K562 (cell line): Measurements from ENCODE around the gene HMG20B. TPM values are rescaled to one million over a fixed set of nuclear protein-coding genes. Genes with fewer than 3 reads are reported as not detected.

Experiments used
- BCOR ChIP-seq: fragments of 450-650 bp; IDR thresholded peaks from 2 replicates; pipeline ENCODE4 v1.6.1; 2016
- CHD1 ChIP-seq: fragments of 200-600 bp; sonication (generic); IDR thresholded peaks from one replicate; pipeline ENCODE4 v1.6.1; 2012; ENCODE audit warnings: mild to moderate bottlenecking, moderate library complexity, low read length, inconsistent platforms
- ELF1 ChIP-seq: fragments of 200-800 bp; sonication (Bioruptor generic); IDR thresholded peaks from 2 replicates; pipeline ENCODE4 v1.6.1; 2016; ENCODE audit warnings: missing genetic modification characterization, missing compliant biosample characterization
- EP400 ChIP-seq: fragments of 450-650 bp; IDR thresholded peaks from 2 replicates; pipeline ENCODE4 v1.6.1; 2017; ENCODE audit warnings: antibody characterized with exemption, mild to moderate bottlenecking, moderate library complexity
- ETV5 ChIP-seq: sonication (generic); formaldehyde crosslinking; IDR thresholded peaks from 2 replicates; pipeline ENCODE4 v1.4.0; 2020; ENCODE audit warnings: low read depth, mild to moderate bottlenecking, missing genetic modification reagents
- GTF2E2 ChIP-seq: fragments of 200-800 bp; sonication (Bioruptor generic); IDR thresholded peaks from 2 replicates; pipeline ENCODE4 v1.6.1; 2016; ENCODE audit warnings: missing genetic modification characterization, missing compliant biosample characterization
- HMGN3 ChIP-seq: IDR thresholded peaks from 2 replicates; pipeline ENCODE4 v1.6.1; 2011; ENCODE audit warnings: borderline replicate concordance, low read depth, mild to moderate bottlenecking, mixed read lengths, low read length; ENCODE audit not compliant: insufficient read length; ENCODE audit errors: extremely low read depth
- JUND ChIP-seq, 2 experiments: IDR thresholded peaks; 2 replicates in 1 of 2; 3 replicates in 1 of 2; pipeline ENCODE4 v1.6.1; 2011; ENCODE audit warnings: borderline replicate concordance in 2 of 2, low read depth in 2 of 2, low read length in 2 of 2, improper control_type of control experiment in 1 of 2, missing biosample characterization in 1 of 2, missing genetic modification characterization in 1 of 2, missing genetic modification reagents in 1 of 2
- KAT2B ChIP-seq: IDR thresholded peaks from one replicate; pipeline ENCODE4 v1.6.1; 2012; ENCODE audit warnings: low read depth, mild to moderate bottlenecking, control low read depth, inconsistent platforms, low read length, moderate library complexity
- KAT7 ChIP-seq: sonication (generic); formaldehyde crosslinking; IDR thresholded peaks from 2 replicates; pipeline ENCODE4 v1.8.0; 2022; ENCODE audit warnings: missing genetic modification reagents, mild to moderate bottlenecking, borderline replicate concordance
- MAZ ChIP-seq, 2 experiments: fragments of 450-650 bp in 1 of 2; sonication (generic) in 1 of 2; formaldehyde crosslinking; IDR thresholded peaks in 1 of 2; conservative IDR thresholded peaks in 1 of 2; 2 replicates each; pipeline versions ENCODE4 v1.4.0 to v1.5.0; 2020; ENCODE audit warnings: mild to moderate bottlenecking in 1 of 2, missing genetic modification reagents in 1 of 2
- MYNN ChIP-seq, 2 experiments: sonication (generic); formaldehyde crosslinking in 1 of 2; IDR thresholded peaks; 2 replicates each; pipeline versions ENCODE4 v1.5.0 to v1.6.1; 2016 to 2020; ENCODE audit warnings: antibody characterized with exemption in 1 of 2, missing genetic modification reagents in 1 of 2
- SMAD3 ChIP-seq: fragments of 450-650 bp; formaldehyde crosslinking; conservative IDR thresholded peaks from 2 replicates; pipeline ENCODE4 v1.4.0; 2020; ENCODE audit warnings: mild to moderate bottlenecking
- SP2 ChIP-seq: IDR thresholded peaks from 2 replicates; pipeline ENCODE4 v1.6.1; 2011; ENCODE audit warnings: mild to moderate bottlenecking, low read depth, low read length, moderate library complexity; ENCODE audit not compliant: poor library complexity, severe bottlenecking; ENCODE audit errors: extremely low read depth
- SUPT5H ChIP-seq: fragments of 450-650 bp; IDR thresholded peaks from 2 replicates; pipeline ENCODE4 v1.6.1; 2016
- TAF9B ChIP-seq: fragments of 450-650 bp; IDR thresholded peaks from 2 replicates; pipeline ENCODE4 v1.6.1; 2018; ENCODE audit warnings: mild to moderate bottlenecking; ENCODE audit not compliant: partially characterized antibody
- ZNF354B ChIP-seq: fragments of 250-450 bp; sonication (Bioruptor Pico); IDR thresholded peaks from 2 replicates; pipeline ENCODE4 v1.4.0; 2020
- ZNF696 ChIP-seq: fragments of 250-450 bp; sonication (Bioruptor Pico); conservative IDR thresholded peaks from 2 replicates; pipeline ENCODE4 v1.4.0; 2020; ENCODE audit warnings: mild to moderate bottlenecking, moderate library complexity
- polyA plus RNA-seq, 8 experiments: library from polyadenylated mRNA; depleted of rRNA in 4 of 8; stranded (reverse) in 5 of 8; unstranded in 3 of 8; fragments of >200 nt; fragmentation: Nextera tagmentation in 2 of 8; fragmentation: Illumina TruSeq in 1 of 8; extraction: Ambion mirVana in 2 of 8; extraction: Trizol in 1 of 8; gene quantifications; 2 replicates each; pipeline versions ENCODE4 v1.2.1 to v1.2.3, GENCODE V29; 2011 to 2014; ENCODE audit warnings: inconsistent platforms in 1 of 8, missing spikeins in 1 of 8
- total RNA-seq, 7 experiments: library from RNA; depleted of rRNA in 6 of 7; stranded (reverse); fragments of >200 nt in 6 of 7; fragmentation: Illumina TruSeq in 2 of 7; extraction: Trizol in 2 of 7; gene quantifications; 2 replicates each; pipeline versions ENCODE4 v1.2.1 to v1.2.3, GENCODE V29; 2011 to 2021; ENCODE audit warnings: low replicate concordance in 1 of 7
- TF ChIP-seq, protein P1 (sequence below): IDR thresholded peaks from 2 replicates; pipeline ENCODE4 v1.6.1; 2012; ENCODE audit warnings: low read depth, low read length, improper control_type of control experiment, borderline replicate concordance
- TF ChIP-seq, protein P2 (sequence below): fragments of 450-650 bp; IDR thresholded peaks from 2 replicates; pipeline ENCODE4 v1.6.1; 2018; ENCODE audit not compliant: partially characterized antibody
- TF ChIP-seq, protein P3 (sequence below): fragments of 250-450 bp; sonication (Bioruptor Pico); IDR thresholded peaks from 2 replicates; pipeline ENCODE4 v1.9.0; 2021; ENCODE audit warnings: mild to moderate bottlenecking

The HMG20B gene
- total and polyA plus RNA-seq, 9 of the 15 experiments (the other 6 are each of a cell fraction or from before 2014, with no cell fraction given), result 0.35 to 172 (median 38.6) TPM

DNA sequence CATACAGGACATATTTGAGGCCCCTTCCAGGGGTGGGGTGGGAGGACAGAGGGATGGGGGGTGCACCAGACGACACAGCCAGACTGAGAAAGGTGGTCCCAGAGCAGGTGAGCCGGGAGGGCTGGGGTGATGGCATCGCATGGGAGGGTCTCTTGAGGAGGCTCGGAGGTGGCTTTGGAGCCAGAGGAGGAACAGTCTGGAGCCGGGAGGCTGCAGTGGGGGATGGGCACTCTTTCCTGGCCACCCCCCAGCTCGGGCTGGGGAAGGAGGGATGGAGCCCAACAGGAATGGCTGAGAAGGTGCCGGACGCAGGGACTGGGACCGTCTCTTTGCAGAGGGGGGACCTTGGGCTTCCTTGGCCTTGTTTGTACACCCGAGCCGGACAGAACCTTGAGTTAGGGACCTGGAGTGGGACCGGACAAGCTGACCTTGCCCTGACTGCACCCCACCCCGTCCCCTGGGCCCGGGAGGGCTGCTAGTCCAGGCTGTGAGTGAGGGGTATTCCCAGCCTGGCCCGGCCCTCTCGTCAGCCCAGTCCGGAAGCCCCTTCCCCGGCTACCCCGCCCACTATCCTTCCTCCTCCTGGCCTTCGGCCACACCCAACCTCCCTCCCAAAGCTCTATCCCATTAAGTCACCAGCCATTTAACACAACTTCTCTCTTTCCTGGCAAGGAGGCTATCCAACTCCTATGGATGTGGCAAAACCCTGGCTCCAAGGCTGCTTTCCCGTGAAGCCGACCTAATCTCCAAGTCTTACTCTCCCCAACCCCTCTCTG lies 34.7 kb downstream of the HMG20B start (continued):
- TF ChIP-seq SMAD3 (CRISPR knock-in tag), result no peak
- TF ChIP-seq JUND (IDR thresholded peaks at IDR 0.05; ENCODE audit: borderline replicate concordance, low read depth, low read length), result no peak
- TF ChIP-seq JUND (tag; IDR thresholded peaks at IDR 0.05; ENCODE audit: borderline replicate concordance, low read depth, low read length), result 0 out of 3 replicates have a peak, but pooled peaks have one; percentile 13
- no peak for TF ChIP-seq GTF2E2
- TF ChIP-seq MYNN (IDR thresholded peaks at IDR 0.05), result 0 out of 2 replicates have a peak, but pooled peaks have one; percentile 20
- no peak for TF ChIP-seq MYNN (CRISPR knock-in tag; IDR thresholded peaks at IDR 0.05)
- TF ChIP-seq, protein P1, sequence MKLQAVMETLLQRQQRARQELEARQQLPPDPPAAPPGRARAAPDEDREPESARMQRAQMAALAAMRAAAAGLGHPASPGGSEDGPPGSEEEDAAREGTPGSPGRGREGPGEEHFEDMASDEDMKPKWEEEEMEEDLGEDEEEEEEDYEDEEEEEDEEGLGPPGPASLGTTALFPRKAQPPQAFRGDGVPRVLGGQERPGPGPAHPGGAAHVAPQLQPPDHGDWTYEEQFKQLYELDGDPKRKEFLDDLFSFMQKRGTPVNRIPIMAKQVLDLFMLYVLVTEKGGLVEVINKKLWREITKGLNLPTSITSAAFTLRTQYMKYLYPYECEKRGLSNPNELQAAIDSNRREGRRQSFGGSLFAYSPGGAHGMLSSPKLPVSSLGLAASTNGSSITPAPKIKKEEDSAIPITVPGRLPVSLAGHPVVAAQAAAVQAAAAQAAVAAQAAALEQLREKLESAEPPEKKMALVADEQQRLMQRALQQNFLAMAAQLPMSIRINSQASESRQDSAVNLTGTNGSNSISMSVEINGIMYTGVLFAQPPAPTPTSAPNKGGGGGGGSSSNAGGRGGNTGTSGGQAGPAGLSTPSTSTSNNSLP, result no peak
- peak; percentile 75; the same call in 1 of the 2 replicates for TF ChIP-seq SUPT5H
- TF ChIP-seq MAZ (CRISPR knock-in tag; conservative IDR thresholded peaks at IDR 0.05 in 1 of 2, IDR thresholded peaks at IDR 0.05 in 1 of 2), result peak in 1 of 2 experiments; percentile 43; a peak in 3 of 4 replicates
- TF ChIP-seq HMGN3, result peak; percentile 24
- TF ChIP-seq ZNF354B (CRISPR knock-in tag), result no peak
- peak; percentile 59; the same call in 1 of the 2 replicates for TF ChIP-seq EP400
- no peak for TF ChIP-seq ZNF696 (CRISPR knock-in tag)
- TF ChIP-seq TAF9B, result no peak
- TF ChIP-seq SP2, result no peak
- TF ChIP-seq, protein P2, sequence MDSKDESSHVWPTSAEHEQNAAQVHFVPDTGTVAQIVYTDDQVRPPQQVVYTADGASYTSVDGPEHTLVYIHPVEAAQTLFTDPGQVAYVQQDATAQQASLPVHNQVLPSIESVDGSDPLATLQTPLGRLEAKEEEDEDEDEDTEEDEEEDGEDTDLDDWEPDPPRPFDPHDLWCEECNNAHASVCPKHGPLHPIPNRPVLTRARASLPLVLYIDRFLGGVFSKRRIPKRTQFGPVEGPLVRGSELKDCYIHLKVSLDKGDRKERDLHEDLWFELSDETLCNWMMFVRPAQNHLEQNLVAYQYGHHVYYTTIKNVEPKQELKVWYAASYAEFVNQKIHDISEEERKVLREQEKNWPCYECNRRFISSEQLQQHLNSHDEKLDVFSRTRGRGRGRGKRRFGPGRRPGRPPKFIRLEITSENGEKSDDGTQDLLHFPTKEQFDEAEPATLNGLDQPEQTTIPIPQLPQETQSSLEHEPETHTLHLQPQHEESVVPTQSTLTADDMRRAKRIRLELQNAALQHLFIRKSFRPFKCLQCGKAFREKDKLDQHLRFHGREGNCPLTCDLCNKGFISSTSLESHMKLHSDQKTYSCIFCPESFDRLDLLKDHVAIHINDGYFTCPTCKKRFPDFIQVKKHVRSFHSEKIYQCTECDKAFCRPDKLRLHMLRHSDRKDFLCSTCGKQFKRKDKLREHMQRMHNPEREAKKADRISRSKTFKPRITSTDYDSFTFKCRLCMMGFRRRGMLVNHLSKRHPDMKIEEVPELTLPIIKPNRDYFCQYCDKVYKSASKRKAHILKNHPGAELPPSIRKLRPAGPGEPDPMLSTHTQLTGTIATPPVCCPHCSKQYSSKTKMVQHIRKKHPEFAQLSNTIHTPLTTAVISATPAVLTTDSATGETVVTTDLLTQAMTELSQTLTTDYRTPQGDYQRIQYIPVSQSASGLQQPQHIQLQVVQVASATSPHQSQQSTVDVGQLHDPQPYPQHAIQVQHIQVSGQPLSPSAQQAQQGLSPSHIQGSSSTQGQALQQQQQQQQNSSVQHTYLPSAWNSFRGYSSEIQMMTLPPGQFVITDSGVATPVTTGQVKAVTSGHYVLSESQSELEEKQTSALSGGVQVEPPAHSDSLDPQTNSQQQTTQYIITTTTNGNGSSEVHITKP, result peak; percentile 40
- TF ChIP-seq KAT2B, result no peak
- TF ChIP-seq, protein P3, sequence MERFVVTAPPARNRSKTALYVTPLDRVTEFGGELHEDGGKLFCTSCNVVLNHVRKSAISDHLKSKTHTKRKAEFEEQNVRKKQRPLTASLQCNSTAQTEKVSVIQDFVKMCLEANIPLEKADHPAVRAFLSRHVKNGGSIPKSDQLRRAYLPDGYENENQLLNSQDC (CRISPR knock-in tag), result no peak
- TF ChIP-seq KAT7, result no peak
- no peak for TF ChIP-seq BCOR
- peak; percentile 76 for TF ChIP-seq CHD1
- no peak for TF ChIP-seq ELF1 (tag)
- no peak; the same call in 1 of the 2 replicates for TF ChIP-seq ETV5 (CRISPR knock-in tag)
